NCI-H524 treated with DMSO at 0.1 percent for 48 hours (cell line): ENCODE results near the gene LEF1.
"Not testable (repeated sequence)": the region's sequence is repeated elsewhere in the genome, so short reads cannot be mapped to it uniquely, and the experiment has no call there.

Experiments
- DNase-seq: peaks from one replicate; lab custom pipeline; 2025; lab: John Stamatoyannopoulos, UW

LEF1 gene

DNA sequence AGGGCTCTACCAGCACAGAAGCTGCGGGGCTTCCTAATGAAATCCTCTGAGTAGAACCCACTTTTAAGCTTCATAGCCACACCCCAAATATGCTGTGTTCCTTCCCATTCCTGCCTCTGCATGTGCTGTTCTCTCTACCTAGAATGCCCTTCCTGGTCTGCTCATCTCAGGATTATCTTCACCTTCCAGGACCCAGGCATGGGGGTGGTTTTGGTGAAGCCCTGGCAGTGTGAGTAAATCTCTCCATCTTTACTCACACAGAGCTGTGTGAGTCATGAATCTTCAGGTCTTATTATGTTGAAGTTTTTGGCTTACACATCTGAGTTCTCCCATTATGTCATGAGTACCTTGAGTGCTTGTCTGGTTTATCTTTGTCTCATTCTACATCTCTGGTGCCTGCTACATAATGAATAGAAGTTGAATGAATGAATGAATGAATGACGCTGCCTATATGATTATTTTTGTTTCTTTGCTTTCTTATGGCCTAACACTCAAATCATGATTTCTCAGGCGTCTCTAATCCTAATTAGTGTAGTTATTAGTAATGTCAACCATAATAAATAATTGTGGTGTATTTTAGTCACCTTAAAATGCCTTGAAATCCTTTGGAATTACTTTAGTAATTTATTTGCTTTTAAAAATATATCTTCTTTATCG is 137.2 kb downstream of the LEF1 start:
- no peak for DNase-seq

GRCh38 chr4:108030332-108030731 is 138.4 kb downstream of the LEF1 start:
- DNase-seq = peak; percentile 12

- DNase-seq = no peak
Observed at GRCh38 chr4:108029731-108030130, 139.0 kb downstream of the LEF1 start.

GRCh38 chr4:108029016-108029720 is 139.6 kb downstream of the LEF1 start:
- no peak for DNase-seq

- DNase-seq = no peak
Observed at GRCh38 chr4:108024878-108025165, 143.9 kb downstream of the LEF1 start.

GRCh38 chr4:108024085-108024877 is 144.5 kb downstream of the LEF1 start:
- DNase-seq = no peak

GRCh38 chr4:108018884-108019187 is 149.9 kb downstream of the LEF1 start:
- DNase-seq = no peak

- DNase-seq = no peak
Observed at GRCh38 chr4:108018040-108018883, 150.5 kb downstream of the LEF1 start.

DNA sequence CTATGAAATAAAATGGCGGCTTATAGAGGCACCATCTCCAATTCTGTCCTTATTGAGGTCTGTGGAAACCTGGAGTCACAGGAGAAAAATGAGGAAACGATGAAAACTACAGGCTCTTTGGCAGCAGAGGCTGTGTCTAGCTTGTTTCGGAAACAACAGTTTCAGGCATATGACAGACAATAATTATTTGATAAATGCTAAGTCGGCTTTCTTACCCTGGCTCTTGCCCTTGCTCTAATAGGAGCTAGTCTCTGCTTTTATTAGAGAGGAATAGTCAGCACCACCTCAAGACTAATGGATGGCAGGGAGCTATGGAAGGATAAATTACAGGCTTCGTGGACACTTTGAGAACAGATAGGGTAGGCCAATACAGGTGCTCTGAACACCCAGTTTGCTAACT is 154.8 kb downstream of the LEF1 start:
- DNase-seq = no peak

DNA sequence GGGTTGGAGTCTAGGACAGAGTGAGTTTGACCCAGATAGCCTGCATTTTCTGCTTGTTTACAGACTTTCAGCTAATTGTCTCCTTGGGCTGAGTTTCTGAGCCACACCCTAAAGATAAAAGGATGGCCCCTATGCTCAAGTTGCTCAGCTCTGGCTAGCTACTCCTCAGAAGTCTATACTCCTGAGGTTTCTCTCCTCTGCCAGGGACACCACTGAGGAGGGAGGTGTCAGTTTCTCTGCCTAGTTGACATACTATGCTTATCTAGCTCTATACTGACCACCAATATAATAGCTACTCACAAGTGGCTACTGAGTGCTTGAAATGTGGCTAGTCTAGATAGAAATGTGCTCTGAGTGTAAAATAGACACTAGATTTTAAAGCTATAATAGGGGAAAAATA is 155.4 kb downstream of the LEF1 start:
- DNase-seq = no peak

GRCh38 chr4:108012382-108012781 is 156.3 kb downstream of the LEF1 start:
- not testable (repeated sequence) for DNase-seq

GRCh38 chr4:108010167-108010566 is 158.6 kb downstream of the LEF1 start:
- no peak for DNase-seq

DNA sequence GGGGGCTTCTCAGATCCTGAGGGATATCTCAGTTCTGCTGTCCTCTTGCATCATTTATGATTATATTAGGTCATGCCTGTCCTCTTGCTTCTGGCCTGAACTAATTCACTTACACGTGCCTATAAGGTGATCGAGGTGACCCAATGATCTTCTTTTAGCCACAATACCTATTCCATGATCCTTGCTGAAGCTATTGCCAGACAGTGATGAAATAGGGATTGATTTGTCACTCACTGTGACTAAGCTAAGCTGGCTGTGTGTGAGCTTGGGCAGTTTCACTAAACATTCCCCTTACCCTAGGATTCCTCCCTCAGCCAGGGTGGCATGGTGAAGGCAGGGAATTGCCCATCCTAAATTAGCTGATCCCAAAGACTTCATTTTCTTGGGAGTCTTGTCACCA is 160.0 kb downstream of the LEF1 start:
- no peak for DNase-seq

DNA sequence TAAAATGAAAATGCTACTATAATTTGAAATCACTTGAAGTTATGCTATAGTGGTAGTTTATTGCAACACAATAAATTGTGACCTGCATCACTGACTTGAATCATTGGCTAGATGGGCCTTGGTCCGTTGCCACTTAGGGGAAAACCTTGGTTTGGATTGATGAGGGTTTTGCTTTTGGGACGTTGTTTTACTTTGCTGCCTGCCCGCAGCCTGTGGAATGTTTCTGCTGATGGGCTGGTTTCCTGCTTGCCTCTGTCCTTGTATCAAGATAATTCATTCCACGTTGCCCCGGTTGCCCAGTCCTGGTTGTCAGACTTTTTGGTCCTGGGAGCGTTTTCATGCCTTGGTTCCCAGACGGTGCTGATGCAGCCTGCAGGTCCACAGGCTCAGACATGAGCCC is 160.7 kb downstream of the LEF1 start:
- DNase-seq = no peak

DNA sequence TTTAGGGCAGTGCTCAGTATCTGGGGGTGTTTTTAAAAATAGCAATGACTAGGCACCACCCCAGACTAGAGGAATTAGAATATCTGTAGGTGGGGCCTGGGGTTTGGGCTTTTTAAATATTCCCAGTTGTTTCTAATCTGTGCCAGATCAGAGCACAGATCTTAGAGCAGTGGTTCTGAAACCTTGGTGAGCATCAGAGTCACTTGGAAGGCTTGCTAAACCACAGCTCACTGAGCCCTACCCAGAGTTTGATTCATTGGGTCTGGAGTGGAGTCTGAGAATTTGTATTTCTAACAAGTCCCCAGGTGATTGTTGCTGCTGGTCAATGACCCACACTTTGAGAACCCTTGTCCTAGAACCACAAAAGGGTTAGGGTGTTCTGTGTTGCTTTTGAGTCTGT is 162.4 kb downstream of the LEF1 start:
- DNase-seq = no peak

DNA sequence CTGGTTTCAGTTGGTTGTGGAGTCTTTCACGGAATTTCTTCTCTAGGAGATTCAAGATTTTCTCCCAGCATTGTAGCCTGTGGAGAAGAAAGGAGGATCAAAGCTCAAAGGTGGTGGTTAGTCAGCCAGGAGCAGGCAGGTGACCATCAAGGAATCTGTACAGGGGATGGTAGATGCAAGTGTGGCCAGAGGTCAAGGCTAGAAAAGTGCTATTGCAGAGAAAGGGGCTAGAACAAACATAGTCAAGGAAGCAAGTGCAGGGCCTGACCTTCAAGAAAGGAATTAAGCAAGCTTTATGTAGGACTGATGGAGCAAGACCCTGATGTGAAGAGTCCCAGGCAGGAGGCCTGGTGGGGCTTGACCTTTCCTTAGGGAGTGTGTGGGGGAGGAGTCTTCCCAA is 162.9 kb downstream of the LEF1 start:
- no peak for DNase-seq

DNA sequence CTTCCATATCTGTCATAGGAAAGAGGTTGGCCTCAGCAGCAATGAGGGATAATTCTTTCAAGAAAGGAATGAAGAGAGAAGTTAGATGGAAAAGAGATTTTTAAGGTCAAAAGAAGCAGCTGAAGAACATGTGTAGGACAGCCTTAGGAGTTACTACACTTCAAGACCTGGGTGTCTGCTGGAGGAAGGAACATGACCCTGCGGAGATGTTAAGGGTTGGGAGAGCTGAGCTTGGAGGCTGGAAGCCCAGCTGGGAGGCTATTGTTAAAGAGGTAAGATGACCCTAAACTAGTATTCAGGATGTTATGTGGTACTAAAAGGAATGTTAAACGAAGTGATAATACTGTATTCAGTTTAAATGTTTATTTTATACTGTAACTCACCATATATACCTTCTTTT is 164.1 kb downstream of the LEF1 start:
- no peak for DNase-seq

GRCh38 chr4:108003982-108004515 is 164.7 kb downstream of the LEF1 start:
- DNase-seq = no peak

DNA sequence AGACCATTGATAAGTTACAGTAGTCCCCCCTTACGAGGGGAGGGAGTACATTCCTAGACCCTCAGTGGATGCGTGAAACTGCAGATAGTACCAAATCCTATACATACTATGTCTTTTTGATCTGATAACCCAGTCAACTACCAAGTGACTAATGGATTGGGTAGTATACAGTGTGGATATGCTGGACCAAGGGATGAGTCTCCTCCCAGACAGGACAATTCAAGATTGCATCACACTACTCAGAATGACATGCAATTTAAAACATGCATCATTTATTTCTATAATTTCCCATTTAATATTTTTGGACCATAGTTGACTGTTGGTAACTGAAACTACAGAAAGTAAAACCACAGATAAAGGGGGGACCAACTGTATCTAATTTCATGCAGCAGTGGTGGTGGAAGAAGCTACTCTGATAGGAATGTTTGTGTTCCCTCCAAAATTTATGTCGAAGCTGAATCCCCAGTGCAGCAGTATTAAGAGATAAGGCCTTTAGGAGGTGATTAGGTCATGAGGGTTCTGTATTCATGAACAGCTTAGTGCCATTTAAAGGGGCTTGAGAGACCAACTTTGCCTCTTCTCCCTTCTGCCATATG is 167.1 kb downstream of the LEF1 start:
- no peak for DNase-seq

- DNase-seq = peak; percentile 1
Observed at GRCh38 chr4:107999932-108000539, 168.7 kb downstream of the LEF1 start.

- no peak for DNase-seq
Observed at GRCh38 chr4:107997794-107998193, 170.9 kb downstream of the LEF1 start.
